OCI-LY7 (cell line): ENCODE data around the gene NHP2.
"Not testable (repeated sequence)": the region's sequence is repeated elsewhere in the genome, so short reads cannot be mapped to it uniquely, and the experiment has no call there.

Experiments
- CTCF ChIP-seq: fragments of 200-600 bp; sonication (generic); conservative IDR thresholded peaks from 2 replicates; pipeline ENCODE4 v1.5.1; 2014; ENCODE audit warnings: mild to moderate bottlenecking, antibody characterized with exemption, low read length, moderate library complexity, mixed read lengths
- EZH2phosphoT487 ChIP-seq: fragments of 200-600 bp; sonication (generic); IDR thresholded peaks from 2 replicates; pipeline ENCODE4 v1.6.1; 2018; ENCODE audit warnings: low read depth, borderline replicate concordance, mild to moderate bottlenecking, mixed run types, antibody characterized with exemption, low read length, moderate library complexity, mixed read lengths

- not testable (repeated sequence) for TF ChIP-seq CTCF, EZH2phosphoT487
Measured at GRCh38 chr5:178198151-178198550, 44.5 kb upstream of the NHP2 start.
